Panc1 (cell line): ENCODE data around the gene ATOH8. TPM values are rescaled to one million over a fixed set of nuclear protein-coding genes. Genes with fewer than 3 reads are reported as not detected.

Experiments used
- ATAC-seq: fragments of 200-7000 bp; cut with Tn5 transposase; 2 replicates; pipeline ENCODE4 v1.9.1; 2020; ENCODE audit warnings: mild to moderate bottlenecking, moderate library complexity
- BruUV-seq: library from RNA; stranded (reverse); fragments of 400-500 nt; replicated peaks from 2 replicates; lab custom pipeline; 2021; lab: Mats Ljungman, UMichigan
- CTCF ChIA-PET: fragments of 300-600 bp; sonication (Branson Sonifier 250); formaldehyde crosslinking; loops from one replicate; lab custom pipeline; 2022; ENCODE audit warnings: antibody characterized with exemption; lab: Charles Lee
- POLR2A ChIA-PET: fragments of 300-600 bp; sonication (Branson Sonifier 250); formaldehyde crosslinking; loops from one replicate; lab custom pipeline; 2022; ENCODE audit warnings: antibody characterized with exemption; lab: Charles Lee
- DNase-seq: peaks from one replicate; pipeline ENCODE4 v3.0.0-alpha.2; 2010; ENCODE audit warnings: low read depth, low spot score
- H3K27ac ChIP-seq: 2 replicates; pipeline ENCODE4 v1.5.1; 2011; ENCODE audit warnings: mild to moderate bottlenecking, low read length, inconsistent platforms
- H3K27me3 ChIP-seq: fragments of 200-500 bp; sonication (Bioruptor generic); 2 replicates; pipeline ENCODE4 v1.6.0; 2014; ENCODE audit warnings: low read length, inconsistent platforms; ENCODE audit not compliant: control insufficient read depth, insufficient read depth
- H3K36me3 ChIP-seq: fragments of 200-500 bp; sonication (Bioruptor generic); 2 replicates; pipeline ENCODE4 v1.5.1; 2014; ENCODE audit warnings: inconsistent platforms, mild to moderate bottlenecking, low read length, moderate library complexity; ENCODE audit not compliant: control insufficient read depth, insufficient read depth
- H3K4me1 ChIP-seq: 2 replicates; pipeline ENCODE4 v1.5.1; 2011; ENCODE audit warnings: inconsistent platforms, mild to moderate bottlenecking, low read length, moderate library complexity; ENCODE audit not compliant: control insufficient read depth, insufficient read depth
- H3K4me3 ChIP-seq, 2 experiments: 2 replicates each; pipeline ENCODE4 v1.5.1; 2011 to 2012; ENCODE audit warnings: low read depth in 2 of 2, low read length in 2 of 2, mild to moderate bottlenecking in 2 of 2, inconsistent platforms in 1 of 2, moderate library complexity in 1 of 2
- H3K9me3 ChIP-seq: fragments of 200-500 bp; sonication (Bioruptor generic); 2 replicates; pipeline ENCODE4 v1.5.1; 2014; ENCODE audit warnings: low read depth, mild to moderate bottlenecking, inconsistent platforms, low read length, moderate library complexity; ENCODE audit not compliant: control insufficient read depth, insufficient read depth
- CTCF ChIP-seq: fragments of 450-650 bp; IDR thresholded peaks from 2 replicates; pipeline ENCODE4 v1.5.1; 2017; ENCODE audit warnings: mild to moderate bottlenecking
- POLR2AphosphoS5 ChIP-seq: IDR thresholded peaks from 2 replicates; pipeline ENCODE4 v1.6.1; 2012; ENCODE audit warnings: mild to moderate bottlenecking, low read depth, low read length, moderate library complexity
- SIN3A ChIP-seq: IDR thresholded peaks from 2 replicates; pipeline ENCODE4 v1.6.1; 2012; ENCODE audit warnings: low read depth, mild to moderate bottlenecking, low read length, moderate library complexity, borderline replicate concordance; ENCODE audit not compliant: insufficient read depth
- TCF7L2 ChIP-seq: IDR thresholded peaks from 2 replicates; pipeline ENCODE4 v1.6.1; 2011; ENCODE audit warnings: mild to moderate bottlenecking, low read depth, low read length, inconsistent platforms
- in situ Hi-C: cut with HindIII; loops from 2 replicates; pipeline ENCODE4 v1.10.0; 2016; ENCODE audit warnings: low sequenced_read_pairs, low pct_unique_long_range_greater_than_20kb
- intact Hi-C: fragments of 100-400 bp; cut with micrococcal nuclease; formaldehyde crosslinking; loops from one replicate; pipeline ENCODE4 v1.10.0; 2022; ENCODE audit not compliant: unreplicated experiment
- total RNA-seq: library from RNA; stranded (reverse); gene quantifications from one replicate; pipeline ENCODE4 v1.2.1, GENCODE V29; 2021; ENCODE audit not compliant: unreplicated experiment
- TF ChIP-seq, protein P1 (sequence below), 2 experiments: IDR thresholded peaks; 2 replicates each; pipeline ENCODE4 v1.6.1; 2011 to 2012; ENCODE audit warnings: low read depth in 2 of 2, control low read depth in 1 of 2, low read length in 1 of 2, mild to moderate bottlenecking in 1 of 2, moderate library complexity in 1 of 2; ENCODE audit not compliant: insufficient read depth in 1 of 2

The ATOH8 gene
- total RNA-seq, 1 experiment from 2014 or later: 3.8 TPM

GRCh38 chr2:85718885-85719492 lies 34.8 kb upstream of the ATOH8 start:
- no peak for DNase-seq
- Histone ChIP-seq H3K9me3 (no peaks in the 10 kb centered on the region), H3K27ac (no peak overlapping the region), H3K4me1 (no peaks in the 10 kb centered on the region), H3K36me3 (no peaks in the 10 kb centered on the region), H3K4me3 (no peak overlapping the region), H3K27me3 (no peaks in the 10 kb centered on the region)
- in situ Hi-C loops: no loop called here
- CTCF ChIA-PET: interaction anchor here (0.6 to 1.7 kb wide), 4 partner anchors 10 to 101 kb away, joined by 3 to 9 read pairs (median 4); no protein-coding TSS in a partner anchor
- intact Hi-C loops: no loop called here
- ATAC-seq: no peak
- TF ChIP-seq, protein P1, sequence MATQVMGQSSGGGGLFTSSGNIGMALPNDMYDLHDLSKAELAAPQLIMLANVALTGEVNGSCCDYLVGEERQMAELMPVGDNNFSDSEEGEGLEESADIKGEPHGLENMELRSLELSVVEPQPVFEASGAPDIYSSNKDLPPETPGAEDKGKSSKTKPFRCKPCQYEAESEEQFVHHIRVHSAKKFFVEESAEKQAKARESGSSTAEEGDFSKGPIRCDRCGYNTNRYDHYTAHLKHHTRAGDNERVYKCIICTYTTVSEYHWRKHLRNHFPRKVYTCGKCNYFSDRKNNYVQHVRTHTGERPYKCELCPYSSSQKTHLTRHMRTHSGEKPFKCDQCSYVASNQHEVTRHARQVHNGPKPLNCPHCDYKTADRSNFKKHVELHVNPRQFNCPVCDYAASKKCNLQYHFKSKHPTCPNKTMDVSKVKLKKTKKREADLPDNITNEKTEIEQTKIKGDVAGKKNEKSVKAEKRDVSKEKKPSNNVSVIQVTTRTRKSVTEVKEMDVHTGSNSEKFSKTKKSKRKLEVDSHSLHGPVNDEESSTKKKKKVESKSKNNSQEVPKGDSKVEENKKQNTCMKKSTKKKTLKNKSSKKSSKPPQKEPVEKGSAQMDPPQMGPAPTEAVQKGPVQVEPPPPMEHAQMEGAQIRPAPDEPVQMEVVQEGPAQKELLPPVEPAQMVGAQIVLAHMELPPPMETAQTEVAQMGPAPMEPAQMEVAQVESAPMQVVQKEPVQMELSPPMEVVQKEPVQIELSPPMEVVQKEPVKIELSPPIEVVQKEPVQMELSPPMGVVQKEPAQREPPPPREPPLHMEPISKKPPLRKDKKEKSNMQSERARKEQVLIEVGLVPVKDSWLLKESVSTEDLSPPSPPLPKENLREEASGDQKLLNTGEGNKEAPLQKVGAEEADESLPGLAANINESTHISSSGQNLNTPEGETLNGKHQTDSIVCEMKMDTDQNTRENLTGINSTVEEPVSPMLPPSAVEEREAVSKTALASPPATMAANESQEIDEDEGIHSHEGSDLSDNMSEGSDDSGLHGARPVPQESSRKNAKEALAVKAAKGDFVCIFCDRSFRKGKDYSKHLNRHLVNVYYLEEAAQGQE (IDR thresholded peaks at IDR 0.05; ENCODE audit: insufficient read depth in 1 of 2, low read depth in 2 of 2, low read length in 1 of 2): no peak
- TF ChIP-seq TCF7L2 (no peak), POLR2AphosphoS5 (no peak)
- no TSS peak for BruUV-seq
- POLR2A ChIA-PET: no interaction called here

- TF ChIP-seq POLR2AphosphoS5 (no peak), TCF7L2 (no peak), SIN3A (no peak), CTCF (no peak)
- TF ChIP-seq, protein P1 (IDR thresholded peaks at IDR 0.05; ENCODE audit: insufficient read depth in 1 of 2, low read depth in 2 of 2, low read length in 1 of 2): no peak
- CTCF ChIA-PET: interaction anchor here (1.7 kb wide), 1 partner anchor 9 kb away, joined by 4 read pairs; no protein-coding TSS in a partner anchor
- in situ Hi-C loops (no loop called here), intact Hi-C loops (no loop called here)
- no peaks in the 10 kb centered on the region for H3K36me3 ChIP-seq
- no peaks in the 10 kb centered on the region for H3K9me3 ChIP-seq
- BruUV-seq: no TSS peak
- H3K27me3 ChIP-seq: no peaks in the 10 kb centered on the region
- POLR2A ChIA-PET: no interaction called here
- H3K4me3 ChIP-seq: no peak overlapping the region
- H3K27ac ChIP-seq: no peak overlapping the region
- ATAC-seq (no peak), DNase-seq (no peak)
- no peaks in the 10 kb centered on the region for H3K4me1 ChIP-seq
Observed at GRCh38 chr2:85719609-85720240, 34.1 kb upstream of the ATOH8 start.
